AG04450 (cell line): Measurements from ENCODE around the gene PTPN1. TPM values are rescaled to one million over a fixed set of nuclear protein-coding genes. Genes with fewer than 3 reads are reported as not detected.

Experiments used
- CTCF ChIA-PET: fragments of 300-600, 350-600 bp; formaldehyde crosslinking; extraction: SDS; loops from one replicate; lab custom pipeline; 2022; ENCODE audit warnings: antibody characterized with exemption, inconsistent platforms; lab: Charles Lee
- POLR2A ChIA-PET: fragments of 350-600 bp; formaldehyde crosslinking; extraction: SDS; loops from one replicate; lab custom pipeline; 2021; ENCODE audit warnings: antibody characterized with exemption, inconsistent platforms; lab: Yijun Ruan, JAX
- DNase-seq: peaks from one replicate; pipeline ENCODE4 v3.0.0-alpha.2; 2011; ENCODE audit warnings: low read depth, low spot score
- H3K27ac ChIP-seq: one replicate; pipeline ENCODE4 v1.5.1; 2012; ENCODE audit warnings: low read depth, low read length, control low read depth
- H3K27me3 ChIP-seq: one replicate; pipeline ENCODE4 v1.6.0; 2012; ENCODE audit warnings: low read length; ENCODE audit not compliant: control insufficient read depth, insufficient read depth
- H3K4me3 ChIP-seq: 2 replicates; pipeline ENCODE4 v1.5.1; 2011; ENCODE audit warnings: mild to moderate bottlenecking, low read depth, low read length, control low read depth
- H3K9me3 ChIP-seq: 2 replicates; pipeline ENCODE4 v1.5.1; 2012; ENCODE audit warnings: low read length; ENCODE audit not compliant: control insufficient read depth, insufficient read depth
- CTCF ChIP-seq: IDR thresholded peaks from 2 replicates; pipeline ENCODE4 v1.5.1; 2011; ENCODE audit warnings: low read depth, low read length, control low read depth, inconsistent platforms
- polyA plus RNA-seq: library from polyadenylated mRNA; depleted of rRNA; stranded (reverse); fragments of >200 nt; gene quantifications from 2 replicates; pipeline ENCODE4 v1.2.3, GENCODE V29; 2011

PTPN1 gene
- polyA plus RNA-seq, 1 experiment, result 54.7 TPM

DNA sequence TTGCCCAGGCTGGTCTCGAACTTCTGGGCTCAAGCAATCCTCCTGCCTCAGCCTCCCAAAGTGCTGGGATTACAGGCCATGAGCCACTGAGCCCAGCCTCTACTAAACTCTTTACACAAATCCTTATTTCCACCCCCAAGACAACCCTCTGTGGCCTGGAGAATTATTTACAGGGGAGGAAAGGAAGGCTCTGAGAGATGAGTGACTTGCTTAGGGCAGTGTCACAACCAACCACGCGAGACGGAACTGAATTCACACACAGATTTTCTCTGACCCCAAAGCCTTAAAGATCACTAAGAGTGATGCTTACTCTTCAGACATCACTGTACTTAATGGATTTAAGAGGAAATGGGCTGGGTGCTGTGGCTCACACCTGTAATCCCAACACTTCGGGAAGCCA, 95.0 kb downstream of the PTPN1 start:
- Histone ChIP-seq H3K4me3 (no peak overlapping the region), H3K27me3 (no peaks in the 10 kb centered on the region), H3K27ac (no peak overlapping the region), H3K9me3 (no peaks in the 10 kb centered on the region; the same call in 1 of the 2 replicates)
- no peak for TF ChIP-seq CTCF
- DNase-seq, result no peak
- ChIA-PET CTCF (interaction anchor here (1.3 kb wide), 1 partner anchor 144 kb away, joined by 3 read pairs; no protein-coding TSS in a partner anchor), POLR2A (no interaction called here)

DNA sequence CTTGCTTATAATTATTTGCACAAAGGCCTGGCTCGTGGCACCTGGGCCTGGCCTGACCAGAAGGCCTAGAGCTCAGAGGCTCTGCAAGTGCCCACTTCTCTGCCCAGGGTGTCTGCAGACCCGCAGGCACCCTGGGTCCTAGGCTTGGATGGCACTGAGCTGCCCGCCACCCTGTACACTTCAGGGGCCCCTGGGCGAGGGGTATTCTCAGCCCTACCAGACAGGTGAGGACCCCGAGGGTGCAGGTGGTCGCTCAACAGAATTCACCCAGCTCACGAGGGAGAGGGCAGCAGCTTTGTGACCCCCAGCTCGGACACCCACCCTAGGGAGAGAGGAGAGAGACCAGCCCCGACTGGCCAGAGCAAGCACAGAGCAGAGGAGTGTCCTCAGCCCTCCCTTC, 97.3 kb downstream of the PTPN1 start:
- ChIA-PET POLR2A (interaction anchor here (0.5 kb wide), 1 partner anchor 36 kb away, joined by 3 read pairs; no protein-coding TSS in a partner anchor), CTCF (no interaction called here)
- Histone ChIP-seq H3K9me3 (no peaks in the 10 kb centered on the region; the same call in 1 of the 2 replicates), H3K4me3 (no peak overlapping the region), H3K27me3 (no peaks in the 10 kb centered on the region), H3K27ac (no peak overlapping the region)
- no peak for DNase-seq
- TF ChIP-seq CTCF, result no peak

DNA sequence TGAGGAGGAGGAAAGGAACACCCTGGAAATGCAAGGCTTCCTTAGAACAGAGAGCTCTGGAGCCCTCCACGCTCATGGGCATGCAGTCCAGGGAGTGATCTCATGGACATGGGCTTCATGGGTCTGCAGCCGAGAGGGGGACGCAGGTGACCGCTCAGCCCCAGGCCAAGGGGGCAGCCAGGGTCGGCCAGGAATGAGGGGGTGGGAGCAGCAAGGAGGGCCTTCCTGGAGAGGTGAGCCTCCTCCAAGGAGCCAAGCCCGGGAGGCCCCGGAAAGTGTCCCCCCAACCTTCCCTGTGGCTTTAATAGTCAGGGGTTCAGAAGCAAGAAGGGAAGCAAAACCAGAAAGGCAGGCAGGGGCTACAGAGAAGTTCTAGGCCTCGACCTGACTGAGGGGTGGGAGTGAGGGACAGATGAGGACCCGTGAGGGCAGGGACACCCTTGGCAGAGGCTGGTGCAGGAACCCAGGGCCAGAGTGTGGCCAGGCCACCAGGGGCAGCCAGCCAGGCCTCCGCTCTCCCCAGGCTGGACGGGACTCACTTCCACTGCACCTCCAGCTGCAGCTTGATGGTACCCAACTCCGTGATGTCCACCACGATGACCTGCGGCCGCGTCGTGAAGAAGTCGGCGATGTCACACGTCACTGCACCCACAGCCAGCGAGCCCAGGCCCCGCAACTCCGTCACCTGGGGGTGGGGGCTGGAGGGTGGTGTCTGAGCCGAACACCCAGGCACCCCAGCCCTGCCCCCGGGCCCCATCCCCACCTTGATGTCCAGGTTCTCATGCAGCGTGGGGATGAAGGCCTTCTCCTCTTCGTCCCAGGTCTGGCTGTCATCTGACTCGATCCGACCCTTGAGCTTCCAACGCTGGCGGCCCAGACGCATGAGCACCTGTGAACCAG, 97.9 kb downstream of the PTPN1 start:
- TF ChIP-seq CTCF, result no peak
- ChIA-PET POLR2A (interaction anchor here (0.5 kb wide), 1 partner anchor 35 kb away, joined by 3 read pairs; no protein-coding TSS in a partner anchor), CTCF (no interaction called here)

DNA sequence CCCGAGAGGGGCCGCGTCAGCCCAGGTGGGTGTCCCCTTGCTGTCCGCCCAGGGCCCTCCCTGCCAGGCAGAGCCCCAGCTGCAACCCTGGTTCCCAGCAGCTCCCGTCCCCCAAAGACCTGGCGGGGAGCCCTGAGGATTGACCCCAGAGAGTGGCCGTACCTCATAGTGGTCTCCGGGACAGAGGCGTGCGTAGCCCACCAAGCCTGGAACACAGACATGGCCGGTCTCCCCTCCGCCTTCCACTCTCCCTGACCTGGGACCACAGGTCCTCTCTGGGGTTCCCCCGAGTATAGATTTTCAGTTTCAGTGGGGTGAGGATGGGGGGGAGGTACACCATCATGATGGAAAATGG, 98.5 kb downstream of the PTPN1 start:
- DNase-seq, result no peak
- Histone ChIP-seq H3K4me3 (no peak overlapping the region), H3K9me3 (no peaks in the 10 kb centered on the region; the same call in 1 of the 2 replicates), H3K27me3 (no peaks in the 10 kb centered on the region), H3K27ac (no peak overlapping the region)
- ChIA-PET CTCF (interaction anchor here (0.9 kb wide), 1 partner anchor 180 kb away, joined by 3 read pairs; no protein-coding TSS in a partner anchor), POLR2A (no interaction called here)
- TF ChIP-seq CTCF, result no peak

More for the DNA sequence above, 97.9 kb downstream of the PTPN1 start:
- H3K27ac ChIP-seq, result no peak overlapping the region
- DNase-seq, result no peak
- H3K9me3 ChIP-seq, result no peaks in the 10 kb centered on the region; the same call in 1 of the 2 replicates
- H3K27me3 ChIP-seq, result no peaks in the 10 kb centered on the region
- H3K4me3 ChIP-seq, result no peak overlapping the region

DNA sequence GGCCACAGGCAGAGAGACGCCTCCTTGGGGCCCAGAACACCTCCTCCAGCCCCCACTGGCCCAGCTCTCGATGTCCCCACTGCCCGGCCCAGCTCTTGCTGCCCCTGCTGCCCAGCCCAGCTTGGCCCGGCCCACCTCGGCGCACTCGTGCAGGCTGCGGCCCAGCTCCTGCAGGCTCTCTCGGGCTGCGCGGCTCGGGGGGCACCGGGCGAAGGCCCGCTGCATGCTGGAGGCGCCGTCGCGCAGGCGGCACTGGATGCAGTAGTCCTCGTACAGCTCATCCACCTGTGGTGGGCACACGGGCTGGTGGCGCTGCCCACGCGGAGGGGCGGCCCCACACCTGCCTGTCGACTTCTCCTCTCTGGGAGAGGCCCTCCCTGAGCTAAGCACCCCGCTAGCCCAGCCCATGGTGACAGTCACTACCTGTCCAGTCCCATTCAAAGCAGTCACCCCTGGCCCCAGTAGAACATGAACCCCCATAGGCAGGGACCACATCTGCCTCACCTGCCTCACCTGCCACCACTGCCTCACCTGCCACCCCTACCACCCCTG, 99.3 kb downstream of the PTPN1 start:
- no peaks in the 10 kb centered on the region for H3K27me3 ChIP-seq
- no peak overlapping the region for H3K27ac ChIP-seq
- POLR2A ChIA-PET, result no interaction called here
- no peaks in the 10 kb centered on the region; the same call in 1 of the 2 replicates for H3K9me3 ChIP-seq
- no peak for DNase-seq
- CTCF ChIA-PET, result interaction anchor here (0.9 kb wide), 1 partner anchor 179 kb away, joined by 3 read pairs; no protein-coding TSS in a partner anchor
- no peak for TF ChIP-seq CTCF
- no peak overlapping the region for H3K4me3 ChIP-seq
